Pancreas (tissue), 10 donors: ENCODE data around the gene RCOR1. TPM values are rescaled to one million over a fixed set of nuclear protein-coding genes. Genes with fewer than 3 reads are reported as not detected.

Experiments used
- ATAC-seq, 4 donors: fragments of 200-7000 bp; cut with Tn5 transposase; one replicate each; pipeline versions ENCODE4 v1.8.0 to v1.9.1; 2020; ENCODE audit warnings: mild to moderate bottlenecking in 4 of 4, moderate library complexity in 4 of 4
- DNase-seq, 6 donors: peaks; one replicate each; pipeline ENCODE4 v3.0.0-alpha.2; 2020
- FAIRE-seq: peaks from 2 replicates; lab custom pipeline; 2012; peaks lifted over from hg19 to GRCh38; lab: Jason Lieb, UNC
- H3K27ac ChIP-seq, 4 donors: fragments of 200-600 bp; sonication (generic); 1 replicate in 3 of 4; 2 replicates in 1 of 4; pipeline versions ENCODE4 v1.5.0 to v1.8.0; 2020
- H3K27me3 ChIP-seq, 4 donors: fragments of 200-600 bp; one replicate each; pipeline ENCODE4 v1.8.0; 2021
- H3K36me3 ChIP-seq, 3 donors: fragments of 200-600 bp; sonication (generic) in 1 of 3; one replicate each; pipeline versions ENCODE4 v1.5.0 to v1.8.0; 2020 to 2021
- H3K4me1 ChIP-seq, 3 donors: fragments of 200-600 bp; one replicate each; pipeline ENCODE4 v1.8.0; 2021
- H3K4me3 ChIP-seq, 4 donors: fragments of 200-600 bp; sonication (generic) in 2 of 4; one replicate each; pipeline versions ENCODE4 v1.5.0 to v1.8.0; 2020 to 2021
- H3K9me3 ChIP-seq, 4 donors: fragments of 200-600 bp; one replicate each; pipeline ENCODE4 v1.8.0; 2021
- WGBS, 2 donors: extraction: QIAGEN DNeasy Blood & Tissue Kit; methylation state at CpG; one replicate each; pipeline ENCODE4 v1.1.7; 2013; 5-methylcytosine and 5-hydroxymethylcytosine counted together
- intact Hi-C, 3 donors: fragments of 100-400 bp; cut with DNase I; formaldehyde crosslinking; loops; one replicate each; pipeline versions ENCODE4 v1.11.1 to v1.14.2; 2022
- polyA plus RNA-seq, 2 donors: library from polyadenylated mRNA; stranded (reverse); fragments of 200-250 nt; gene quantifications; one replicate each; pipeline ENCODE4 v1.2.3, GENCODE V29; 2013
- total RNA-seq, 6 donors: library from RNA; stranded (reverse); fragmentation: NEBNext Ultra II Directional in 4 of 6; extraction: Animal tissue kit (Norgen Biotek cat#: 25700) in 4 of 6; gene quantifications; one replicate each; pipeline versions ENCODE4 v1.2.1 to v1.2.4, GENCODE V29; 2021 to 2023
- TF ChIP-seq, protein P1 (sequence below), 4 donors: fragments of 200-600 bp; sonication (generic) in 3 of 4; IDR thresholded peaks; one replicate each; pipeline versions ENCODE4 v1.5.0 to v1.8.0; 2021; ENCODE audit warnings: antibody characterized with exemption in 4 of 4
- donor health status: healthy with polysubstance abuse.
- donor health status: DM: no; HTN: no; CAD: no; lungs with moderate emphysema.
- donor health status: DM: no; HTN: no; CAD: no.
- donor health status: control.
- donor health status: control.
- donor health status: Bipolar disorder and iron deficiency.
- donor health status: DM: yes; HTN: yes; CAD: no.
- donor health status: DM: no; HTN: no; CAD: no.
- donor health status: DM: no; HTN: no; CAD: no.
- donor health status: DM: yes; HTN: yes; CAD: no.

RCOR1 gene
- total and polyA plus RNA-seq, 8 donors: 2.8 to 13.5 (median 6.8) TPM

DNA sequence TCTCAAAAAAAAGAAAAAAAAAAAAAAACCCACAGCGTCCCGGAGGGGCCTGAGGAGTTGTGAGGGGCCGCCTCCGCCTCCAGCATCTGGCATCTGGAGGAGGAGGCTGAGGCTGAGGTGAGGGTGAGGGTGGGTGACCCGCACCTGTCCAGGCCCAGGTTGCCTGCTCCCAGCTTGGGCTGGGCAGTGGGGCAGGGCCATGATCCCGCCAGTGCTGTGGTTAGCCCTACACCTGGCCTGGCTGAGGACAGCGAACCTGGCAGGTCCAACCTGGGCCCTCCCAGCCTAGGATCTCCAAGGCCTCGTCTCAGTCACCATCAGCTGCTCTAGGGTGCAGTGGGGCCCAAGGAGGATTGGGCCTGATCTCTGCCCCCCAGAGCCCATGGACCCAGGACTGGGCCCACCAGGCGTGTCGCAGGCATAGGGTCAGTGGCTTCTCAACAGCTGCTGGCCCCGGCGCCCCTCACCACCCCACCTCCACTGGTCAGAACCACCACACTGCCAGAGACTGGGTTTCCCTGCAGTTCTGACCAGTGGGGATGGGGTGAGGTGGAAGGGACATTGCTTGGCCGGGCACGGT, 36.3 kb upstream of the RCOR1 start:
- Histone ChIP-seq H3K27ac (no peak overlapping the region), H3K9me3 (no peaks in the 10 kb centered on the region), H3K36me3 (no peaks in the 10 kb centered on the region), H3K4me1 (no peaks in the 10 kb centered on the region), H3K27me3 (no peaks in the 10 kb centered on the region), H3K4me3 (no peak overlapping the region)
- DNase-seq: peak in 1 of 6 donors; percentile 67
- TF ChIP-seq, protein P1, sequence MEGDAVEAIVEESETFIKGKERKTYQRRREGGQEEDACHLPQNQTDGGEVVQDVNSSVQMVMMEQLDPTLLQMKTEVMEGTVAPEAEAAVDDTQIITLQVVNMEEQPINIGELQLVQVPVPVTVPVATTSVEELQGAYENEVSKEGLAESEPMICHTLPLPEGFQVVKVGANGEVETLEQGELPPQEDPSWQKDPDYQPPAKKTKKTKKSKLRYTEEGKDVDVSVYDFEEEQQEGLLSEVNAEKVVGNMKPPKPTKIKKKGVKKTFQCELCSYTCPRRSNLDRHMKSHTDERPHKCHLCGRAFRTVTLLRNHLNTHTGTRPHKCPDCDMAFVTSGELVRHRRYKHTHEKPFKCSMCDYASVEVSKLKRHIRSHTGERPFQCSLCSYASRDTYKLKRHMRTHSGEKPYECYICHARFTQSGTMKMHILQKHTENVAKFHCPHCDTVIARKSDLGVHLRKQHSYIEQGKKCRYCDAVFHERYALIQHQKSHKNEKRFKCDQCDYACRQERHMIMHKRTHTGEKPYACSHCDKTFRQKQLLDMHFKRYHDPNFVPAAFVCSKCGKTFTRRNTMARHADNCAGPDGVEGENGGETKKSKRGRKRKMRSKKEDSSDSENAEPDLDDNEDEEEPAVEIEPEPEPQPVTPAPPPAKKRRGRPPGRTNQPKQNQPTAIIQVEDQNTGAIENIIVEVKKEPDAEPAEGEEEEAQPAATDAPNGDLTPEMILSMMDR (IDR thresholded peaks at IDR 0.05): no peak
- no peak for FAIRE-seq
- ATAC-seq: no peak
- 98 to 100% methylated on average over 14 of the region's 14 CpGs for WGBS, 2 donors
- intact Hi-C loops: no loop called here

GRCh38 chr14:102557434-102558226, 34.8 kb upstream of the RCOR1 start:
- TF ChIP-seq, protein P1 (IDR thresholded peaks at IDR 0.05): no peak
- ATAC-seq (no peak), DNase-seq (no peak), FAIRE-seq (no peak)
- intact Hi-C loops: no loop called here
- no peaks in the 10 kb centered on the region for H3K9me3 ChIP-seq
- no peaks in the 10 kb centered on the region for H3K27me3 ChIP-seq
- H3K4me3 ChIP-seq: no peak overlapping the region
- no peaks in the 10 kb centered on the region for H3K36me3 ChIP-seq
- H3K27ac ChIP-seq: no peak overlapping the region
- no peaks in the 10 kb centered on the region for H3K4me1 ChIP-seq
- WGBS, 2 donors: 88% methylated on average over 12 of the region's 12 CpGs

- 60 to 76% methylated on average over 4 of the region's 4 CpGs for WGBS, 2 donors
Measured at GRCh38 chr14:102558556-102558955, 33.9 kb upstream of the RCOR1 start.

GRCh38 chr14:102560458-102561261, 31.8 kb upstream of the RCOR1 start:
- no peak for FAIRE-seq
- no peak for ATAC-seq
- TF ChIP-seq, protein P1 (IDR thresholded peaks at IDR 0.05): no peak

More at GRCh38 chr14:102558556-102558955, 33.9 kb upstream of the RCOR1 start:
- Histone ChIP-seq H3K27ac (no peak overlapping the region), H3K36me3 (no peaks in the 10 kb centered on the region), H3K9me3 (no peaks in the 10 kb centered on the region), H3K4me3 (no peak overlapping the region), H3K4me1 (no peaks in the 10 kb centered on the region), H3K27me3 (no peaks in the 10 kb centered on the region)
- intact Hi-C loops: no loop called here
- no peak for DNase-seq
- TF ChIP-seq, protein P1 (IDR thresholded peaks at IDR 0.05): no peak
- ATAC-seq: no peak
- no peak for FAIRE-seq

More at GRCh38 chr14:102560458-102561261, 31.8 kb upstream of the RCOR1 start:
- intact Hi-C loops: no loop called here
- WGBS, 2 donors: 81 to 85% methylated on average over 14 of the region's 14 CpGs
- DNase-seq: no peak
- no peaks in the 10 kb centered on the region for H3K27me3 ChIP-seq
- H3K27ac ChIP-seq: no peak overlapping the region
- H3K4me3 ChIP-seq: no peak overlapping the region
- H3K4me1 ChIP-seq: no peaks in the 10 kb centered on the region
- H3K9me3 ChIP-seq: no peaks in the 10 kb centered on the region
- H3K36me3 ChIP-seq: no peaks in the 10 kb centered on the region
